SW480 (cell line): ENCODE results near the gene HEG1.
"Not testable (repeated sequence)": the region's sequence is repeated elsewhere in the genome, so short reads cannot be mapped to it uniquely, and the experiment has no call there.

Experiments
- DNase-seq: peaks from one replicate; pipeline ENCODE4 v3.0.0-alpha.2; 2016; ENCODE audit warnings: low spot score

The HEG1 gene

GRCh38 chr3:124984754-124985153 is 71.0 kb downstream of the HEG1 start:
- no peak for DNase-seq

- no peak for DNase-seq
These were observed 72.9 kb downstream of the HEG1 start for GRCh38 chr3:124982855-124983254.

GRCh38 chr3:124981472-124981871 is 74.3 kb downstream of the HEG1 start:
- no peak for DNase-seq

- no peak for DNase-seq
These were observed 77.2 kb downstream of the HEG1 start for GRCh38 chr3:124978627-124979026.

- peak; percentile 69 for DNase-seq
These were observed 79.4 kb downstream of the HEG1 start for GRCh38 chr3:124976383-124976782.

- DNase-seq, result peak; percentile 90
These were observed 81.1 kb downstream of the HEG1 start for GRCh38 chr3:124974691-124975090.

GRCh38 chr3:124973290-124973689 is 82.5 kb downstream of the HEG1 start:
- no peak for DNase-seq

- DNase-seq, result peak; percentile 43
These were observed 83.3 kb downstream of the HEG1 start for GRCh38 chr3:124972457-124972856.

- peak; percentile 62 for DNase-seq
These were observed 85.7 kb downstream of the HEG1 start for GRCh38 chr3:124969963-124970722.

GRCh38 chr3:124969190-124969589 is 86.6 kb downstream of the HEG1 start:
- no peak for DNase-seq

- no peak for DNase-seq
These were observed 87.8 kb downstream of the HEG1 start for GRCh38 chr3:124967964-124968363.

GRCh38 chr3:124966521-124967445 is 89.0 kb downstream of the HEG1 start:
- no peak for DNase-seq

- no peak for DNase-seq
These were observed 90.4 kb downstream of the HEG1 start for GRCh38 chr3:124965413-124965812.

GRCh38 chr3:124964387-124964786 is 91.4 kb downstream of the HEG1 start:
- DNase-seq, result no peak

GRCh38 chr3:124963755-124964154 is 92.0 kb downstream of the HEG1 start:
- no peak for DNase-seq

GRCh38 chr3:124962403-124962940 is 93.3 kb downstream of the HEG1 start:
- DNase-seq, result no peak

- DNase-seq, result no peak
These were observed 95.1 kb downstream of the HEG1 start for GRCh38 chr3:124960698-124961097.

- DNase-seq, result no peak
These were observed 95.7 kb downstream of the HEG1 start for GRCh38 chr3:124960105-124960504.

- not testable (repeated sequence) for DNase-seq
These were observed 97.8 kb downstream of the HEG1 start for GRCh38 chr3:124957951-124958350.

- no peak for DNase-seq
These were observed 103.4 kb downstream of the HEG1 start for GRCh38 chr3:124952282-124952855.

- peak; percentile 38 for DNase-seq
These were observed 104.1 kb downstream of the HEG1 start for GRCh38 chr3:124951511-124952281.

- DNase-seq, result no peak
These were observed 105.8 kb downstream of the HEG1 start for GRCh38 chr3:124950026-124950425.
